ENCODE data around the gene ST7L. TPM values are rescaled to one million over a fixed set of nuclear protein-coding genes. Genes with fewer than 3 reads are reported as not detected.
"Not testable (repeated sequence)": the region's sequence is repeated elsewhere in the genome, so short reads cannot be mapped to it uniquely, and the experiment has no call there.

Gene ST7L
- total RNA-seq, 1 donor from 2014 or later: 10.3 TPM

GRCh38 chr1:112501810-112502641, 116.9 kb downstream of the ST7L start:
- DNase-seq (ENCODE audit: low read depth in 2 of 2): peak; percentile 9 to 55

DNA sequence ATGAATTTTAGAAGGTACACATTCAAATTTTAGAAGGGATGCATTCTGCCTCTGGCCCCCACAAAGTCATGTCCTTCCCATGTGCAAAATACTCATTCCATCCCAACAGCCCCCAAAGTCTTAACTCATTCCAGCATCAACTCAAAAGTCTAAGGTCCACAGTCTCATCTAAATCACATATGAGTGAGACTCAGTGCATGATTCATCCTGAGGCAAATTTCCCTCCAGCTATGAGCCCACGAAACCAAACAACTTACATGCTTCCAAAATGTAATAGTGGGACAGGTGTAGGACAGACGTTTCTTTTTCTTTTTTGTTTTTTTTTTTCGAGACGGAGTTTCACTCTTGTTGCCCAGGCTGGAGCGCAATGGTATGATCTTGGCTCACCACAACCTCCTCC, 122.7 kb downstream of the ST7L start:
- no peak for DNase-seq (ENCODE audit: low read depth in 2 of 2)

DNA sequence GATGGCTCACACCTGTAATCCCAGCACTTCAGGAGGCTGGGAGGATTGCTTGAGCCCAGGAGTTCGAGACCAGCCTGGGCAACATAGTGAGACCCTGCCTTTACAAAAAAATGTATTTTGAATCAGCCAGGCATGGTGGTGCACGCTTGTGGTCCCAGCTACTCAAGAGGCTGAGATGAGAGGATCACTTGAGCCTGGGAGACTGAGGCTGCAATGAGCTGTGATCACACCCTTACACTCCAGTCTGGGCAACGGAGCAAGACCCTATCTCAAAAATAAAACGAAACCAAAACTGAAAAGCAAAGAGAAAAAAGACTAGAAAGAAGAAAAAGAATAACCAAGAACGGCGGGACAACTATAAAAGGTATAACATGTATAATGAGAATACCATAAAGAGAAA, 125.6 kb downstream of the ST7L start:
- no peak for DNase-seq (ENCODE audit: low read depth in 2 of 2)

DNA sequence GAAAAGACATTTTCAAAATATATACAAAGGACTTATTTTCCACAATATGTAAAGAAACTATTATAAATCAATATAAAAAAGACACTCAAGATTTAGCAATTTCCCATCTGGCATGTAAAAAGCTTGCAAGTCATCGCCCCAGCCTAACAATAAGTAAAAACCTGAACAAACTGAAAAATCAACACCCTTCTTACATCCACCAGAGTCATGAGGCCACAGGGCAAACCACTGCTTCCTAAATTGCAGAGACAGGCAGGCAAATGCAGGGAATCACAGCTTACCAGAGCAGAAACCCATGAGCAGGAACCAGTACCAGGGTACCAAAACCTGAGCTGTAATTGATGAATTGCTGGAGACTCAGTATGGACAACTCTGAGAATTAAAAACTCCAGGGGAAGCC, 126.9 kb downstream of the ST7L start:
- no peak for DNase-seq (ENCODE audit: low read depth in 2 of 2)

DNA sequence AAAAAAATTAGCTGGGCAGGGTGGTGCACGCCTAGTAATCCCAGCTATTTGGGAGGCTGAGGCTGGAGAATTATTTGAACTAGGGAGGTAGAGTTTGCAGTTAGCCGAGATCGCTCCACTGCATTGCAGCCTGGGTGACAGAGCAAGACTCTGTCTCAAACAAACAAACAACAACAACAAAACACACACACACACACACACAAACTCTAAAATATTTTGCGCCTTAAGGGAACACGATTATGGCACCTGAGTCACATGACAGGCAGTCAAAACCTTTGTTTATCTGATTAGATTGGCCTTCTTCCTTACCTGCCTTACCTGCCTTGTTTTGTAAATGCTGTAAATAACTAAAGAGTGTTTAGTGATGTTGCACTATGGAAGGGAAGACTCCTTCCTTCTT, 130.8 kb downstream of the ST7L start:
- no peak for DNase-seq (ENCODE audit: low read depth in 2 of 2)

- not testable (repeated sequence) for DNase-seq (ENCODE audit: low read depth in 2 of 2)
These were observed 131.3 kb downstream of the ST7L start for GRCh38 chr1:112487686-112488085.

- DNase-seq (ENCODE audit: low read depth in 2 of 2): not testable (repeated sequence)
These were observed 132.9 kb downstream of the ST7L start for GRCh38 chr1:112486063-112486462.

GRCh38 chr1:112478314-112478713, 140.6 kb downstream of the ST7L start:
- no peak for DNase-seq (ENCODE audit: low read depth in 2 of 2)

DNA sequence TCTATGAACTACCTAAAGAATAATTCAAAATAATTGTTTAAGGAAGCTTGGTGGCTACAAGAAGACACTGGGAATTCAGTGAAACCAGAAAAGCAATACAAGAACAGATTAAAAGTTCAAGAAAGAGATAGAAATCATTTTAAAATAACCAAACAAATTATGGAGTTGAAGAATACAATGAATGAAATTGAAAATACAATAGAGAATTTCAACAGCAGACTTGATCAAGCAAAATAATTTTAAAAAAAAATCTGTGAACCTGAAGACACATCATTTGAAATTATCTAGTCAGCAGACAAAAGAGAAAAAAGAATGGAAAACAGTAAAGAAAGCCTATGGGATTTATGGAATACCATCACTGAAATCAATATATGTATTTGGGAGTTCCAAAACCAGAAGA, 141.4 kb downstream of the ST7L start:
- no peak for DNase-seq (ENCODE audit: low read depth in 2 of 2)

Other genes starting within 250 kb of the ST7L start
- gene CTTNBP2NL, start 222.9 kb downstream of the ST7L start, total RNA-seq: 13.0 and 20.9 TPM in 2 replicates
- gene WNT2B, start 110.2 kb downstream of the ST7L start, total RNA-seq: 0.51 and 1.0 TPM in 2 replicates
- gene CAPZA1, start 691 bp upstream of the ST7L start, total RNA-seq: 171 and 180 TPM in 2 replicates
- gene MOV10, start 55.5 kb upstream of the ST7L start, total RNA-seq: 37.5 and 58.7 TPM in 2 replicates
- 559 and 569 TPM in 2 replicates for gene RHOC, start 88.0 kb upstream of the ST7L start, total RNA-seq
- 0.64 and 0.76 TPM in 2 replicates for gene PPM1J, start 96.2 kb upstream of the ST7L start, total RNA-seq

Data from dermis microvascular lymphatic vessel endothelial cell (primary cell).